ENCODE data around the gene FGF14. TPM values are rescaled to one million over a fixed set of nuclear protein-coding genes. Genes with fewer than 3 reads are reported as not detected.

The FGF14 gene
- total RNA-seq, 1 donor from 2014 or later: 0.23 TPM

GRCh38 chr13:102028206-102028605 lies 373.6 kb downstream of the FGF14 start:
- Mint-ChIP-seq H3K9me3 (ENCODE audit: unreplicated experiment) (no peaks in the 10 kb centered on the region), H3K27me3 (ENCODE audit: low read depth, unreplicated experiment) (no peaks in the 10 kb centered on the region), H3K4me1 (ENCODE audit: low read depth, unreplicated experiment) (no peaks in the 10 kb centered on the region), H3K4me3 (ENCODE audit: unreplicated experiment) (no peak overlapping the region), H3K36me3 (ENCODE audit: low read depth, unreplicated experiment) (no peaks in the 10 kb centered on the region), H3K27ac (ENCODE audit: unreplicated experiment) (no peak overlapping the region)
- TF ChIP-seq CTCF (IDR thresholded peaks at IDR 0.05; ENCODE audit: insufficient read depth, low read depth, low read length) (no peak), EZH2 (IDR thresholded peaks at IDR 0.05; ENCODE audit: insufficient read depth, low read length) (no peak)
- H4K20me1 ChIP-seq (ENCODE audit: insufficient read depth, low read length): no peaks in the 10 kb centered on the region
- no peak overlapping the region for H3K4me2 ChIP-seq (ENCODE audit: low read length)
- no peak overlapping the region for H3K27ac ChIP-seq (ENCODE audit: low read depth, low read length)
- no peak overlapping the region for H3K9ac ChIP-seq (ENCODE audit: low read length)
- DNase-seq (ENCODE audit: low read depth) (no peak), FAIRE-seq (no peak)
- H3K79me2 ChIP-seq (ENCODE audit: insufficient read depth, low read length): no peaks in the 10 kb centered on the region
- no peak overlapping the region for H2AFZ ChIP-seq (ENCODE audit: low read depth, low read length)
- H3K27me3 ChIP-seq (ENCODE audit: insufficient read depth, low read length): peaks cover 2% of the 10 kb centered on the region
- H3K4me3 ChIP-seq (ENCODE audit: insufficient read depth, low read depth, low read length): no peak overlapping the region
- no peaks in the 10 kb centered on the region for H3K4me1 ChIP-seq (ENCODE audit: insufficient read depth, low read length)
- H3K9me3 ChIP-seq (ENCODE audit: insufficient read depth, low read depth, low read length): no peaks in the 10 kb centered on the region
- H3K36me3 ChIP-seq (ENCODE audit: insufficient read depth, low read length): no peaks in the 10 kb centered on the region

- Histone ChIP-seq H3K4me2 (ENCODE audit: low read length) (no peak overlapping the region), H3K27ac (ENCODE audit: low read depth, low read length) (no peak overlapping the region), H3K9ac (ENCODE audit: low read length) (no peak overlapping the region), H3K4me3 (ENCODE audit: insufficient read depth, low read depth, low read length) (no peak overlapping the region), H3K27me3 (ENCODE audit: insufficient read depth, low read length) (no peaks in the 10 kb centered on the region), H4K20me1 (ENCODE audit: insufficient read depth, low read length) (no peaks in the 10 kb centered on the region), H3K9me3 (ENCODE audit: insufficient read depth, low read depth, low read length) (peaks cover 3% of the 10 kb centered on the region), H3K4me1 (ENCODE audit: insufficient read depth, low read length) (peaks cover 7% of the 10 kb centered on the region), H3K36me3 (ENCODE audit: insufficient read depth, low read length) (no peaks in the 10 kb centered on the region), H3K79me2 (ENCODE audit: insufficient read depth, low read length) (no peaks in the 10 kb centered on the region), H2AFZ (ENCODE audit: low read depth, low read length) (no peak overlapping the region)
- no peaks in the 10 kb centered on the region for H3K27me3 Mint-ChIP-seq (ENCODE audit: low read depth, unreplicated experiment)
- H3K4me1 Mint-ChIP-seq (ENCODE audit: low read depth, unreplicated experiment): peaks cover 21% of the 10 kb centered on the region
- peaks cover 17% of the 10 kb centered on the region for H3K9me3 Mint-ChIP-seq (ENCODE audit: unreplicated experiment)
- TF ChIP-seq EZH2 (IDR thresholded peaks at IDR 0.05; ENCODE audit: insufficient read depth, low read length) (no peak), CTCF (IDR thresholded peaks at IDR 0.05; ENCODE audit: insufficient read depth, low read depth, low read length) (no peak)
- DNase-seq (ENCODE audit: low read depth) (no peak), FAIRE-seq (no peak)
- H3K4me3 Mint-ChIP-seq (ENCODE audit: unreplicated experiment): no peak overlapping the region
- peaks cover 6% of the 10 kb centered on the region for H3K36me3 Mint-ChIP-seq (ENCODE audit: low read depth, unreplicated experiment)
- no peak overlapping the region for H3K27ac Mint-ChIP-seq (ENCODE audit: unreplicated experiment)
Observed at GRCh38 chr13:102021777-102022176, 380.1 kb downstream of the FGF14 start.

GRCh38 chr13:102020611-102021216 lies 381.1 kb downstream of the FGF14 start:
- H3K9me3 ChIP-seq (ENCODE audit: insufficient read depth, low read depth, low read length): peaks cover 6% of the 10 kb centered on the region
- no peak overlapping the region for H3K27ac ChIP-seq (ENCODE audit: low read depth, low read length)
- no peak overlapping the region for H3K9ac ChIP-seq (ENCODE audit: low read length)
- H3K4me3 Mint-ChIP-seq (ENCODE audit: unreplicated experiment): no peak overlapping the region
- H3K4me2 ChIP-seq (ENCODE audit: low read length): peak overlapping the region; percentile 50
- H2AFZ ChIP-seq (ENCODE audit: low read depth, low read length): no peak overlapping the region
- DNase-seq (ENCODE audit: low read depth) (peak; percentile 72), FAIRE-seq (no peak)
- H3K4me1 Mint-ChIP-seq (ENCODE audit: low read depth, unreplicated experiment): peaks cover 21% of the 10 kb centered on the region
- no peaks in the 10 kb centered on the region for H3K36me3 ChIP-seq (ENCODE audit: insufficient read depth, low read length)
- H3K4me1 ChIP-seq (ENCODE audit: insufficient read depth, low read length): peaks cover 7% of the 10 kb centered on the region
- H3K27me3 Mint-ChIP-seq (ENCODE audit: low read depth, unreplicated experiment): no peaks in the 10 kb centered on the region
- H3K4me3 ChIP-seq (ENCODE audit: insufficient read depth, low read depth, low read length): no peak overlapping the region
- H3K79me2 ChIP-seq (ENCODE audit: insufficient read depth, low read length): no peaks in the 10 kb centered on the region
- H3K9me3 Mint-ChIP-seq (ENCODE audit: unreplicated experiment): peaks cover 20% of the 10 kb centered on the region
- H3K27ac Mint-ChIP-seq (ENCODE audit: unreplicated experiment): peak overlapping the region; percentile 2
- TF ChIP-seq EZH2 (IDR thresholded peaks at IDR 0.05; ENCODE audit: insufficient read depth, low read length): no peak
- no peak for TF ChIP-seq CTCF (IDR thresholded peaks at IDR 0.05; ENCODE audit: insufficient read depth, low read depth, low read length)
- H4K20me1 ChIP-seq (ENCODE audit: insufficient read depth, low read length): no peaks in the 10 kb centered on the region
- H3K27me3 ChIP-seq (ENCODE audit: insufficient read depth, low read length): no peaks in the 10 kb centered on the region
- peaks cover 6% of the 10 kb centered on the region for H3K36me3 Mint-ChIP-seq (ENCODE audit: low read depth, unreplicated experiment)

All from astrocyte (in vitro differentiated cells and primary cell).